ENCODE results near the gene TCF15.

GRCh38 chr20:592506-592905 is 17.6 kb downstream of the TCF15 start:
- TF ChIP-seq CBX5 (CRISPR knock-in tag; IDR thresholded peaks at IDR 0.05; ENCODE audit: borderline replicate concordance) = no peak
- TF ChIP-seq WIZ (CRISPR knock-in tag; IDR thresholded peaks at IDR 0.05) = no peak
- TF ChIP-seq HDAC2 (CRISPR knock-in tag; IDR thresholded peaks at IDR 0.05) = no peak
- TF ChIP-seq, protein P1, sequence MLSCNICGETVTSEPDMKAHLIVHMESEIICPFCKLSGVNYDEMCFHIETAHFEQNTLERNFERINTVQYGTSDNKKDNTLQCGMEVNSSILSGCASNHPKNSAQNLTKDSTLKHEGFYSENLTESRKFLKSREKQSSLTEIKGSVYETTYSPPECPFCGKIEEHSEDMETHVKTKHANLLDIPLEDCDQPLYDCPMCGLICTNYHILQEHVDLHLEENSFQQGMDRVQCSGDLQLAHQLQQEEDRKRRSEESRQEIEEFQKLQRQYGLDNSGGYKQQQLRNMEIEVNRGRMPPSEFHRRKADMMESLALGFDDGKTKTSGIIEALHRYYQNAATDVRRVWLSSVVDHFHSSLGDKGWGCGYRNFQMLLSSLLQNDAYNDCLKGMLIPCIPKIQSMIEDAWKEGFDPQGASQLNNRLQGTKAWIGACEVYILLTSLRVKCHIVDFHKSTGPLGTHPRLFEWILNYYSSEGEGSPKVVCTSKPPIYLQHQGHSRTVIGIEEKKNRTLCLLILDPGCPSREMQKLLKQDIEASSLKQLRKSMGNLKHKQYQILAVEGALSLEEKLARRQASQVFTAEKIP (CRISPR knock-in tag; IDR thresholded peaks at IDR 0.05; ENCODE audit: borderline replicate concordance) = no peak

Measured in HepG2 (cell line).